BE2C (cell line): ENCODE results near the gene ATAD1. TPM values are rescaled to one million over a fixed set of nuclear protein-coding genes. Genes with fewer than 3 reads are reported as not detected.
"Not testable (repeated sequence)": the region's sequence is repeated elsewhere in the genome, so short reads cannot be mapped to it uniquely, and the experiment has no call there.

Experiments
- DNase-seq: peaks from one replicate; pipeline ENCODE4 v3.0.0-alpha.2; 2020
- H3K27me3 ChIP-seq: fragments of 250-450 bp; sonication (Bioruptor Pico); 2 replicates; pipeline ENCODE4 v1.5.1; 2020; ENCODE audit warnings: mild to moderate bottlenecking
- H3K36me3 ChIP-seq: fragments of 250-450 bp; sonication (Bioruptor Pico); 2 replicates; pipeline ENCODE4 v1.5.1; 2020; ENCODE audit warnings: mild to moderate bottlenecking
- H3K4me1 ChIP-seq: fragments of 250-450 bp; sonication (Bioruptor Pico); 2 replicates; pipeline ENCODE4 v1.5.1; 2020
- H3K4me3 ChIP-seq: 2 replicates; pipeline ENCODE4 v1.5.1; 2011; ENCODE audit warnings: low read depth, low read length
- H3K9me3 ChIP-seq: fragments of 250-450 bp; sonication (Bioruptor Pico); 2 replicates; pipeline ENCODE4 v1.5.1; 2020
- polyA plus RNA-seq: library from polyadenylated mRNA; unstranded; fragments of >200 nt; gene quantifications from one replicate; pipeline ENCODE4 v1.2.1, GENCODE V29; 2012; ENCODE audit warnings: low read depth, missing spikeins; ENCODE audit not compliant: insufficient read length, insufficient read depth
- TF ChIP-seq, protein P1 (sequence below): IDR thresholded peaks from 2 replicates; pipeline ENCODE4 v1.5.1; 2012; ENCODE audit warnings: mild to moderate bottlenecking, low read depth, low read length

Gene ATAD1
- polyA plus RNA-seq = 32.5 TPM

DNA sequence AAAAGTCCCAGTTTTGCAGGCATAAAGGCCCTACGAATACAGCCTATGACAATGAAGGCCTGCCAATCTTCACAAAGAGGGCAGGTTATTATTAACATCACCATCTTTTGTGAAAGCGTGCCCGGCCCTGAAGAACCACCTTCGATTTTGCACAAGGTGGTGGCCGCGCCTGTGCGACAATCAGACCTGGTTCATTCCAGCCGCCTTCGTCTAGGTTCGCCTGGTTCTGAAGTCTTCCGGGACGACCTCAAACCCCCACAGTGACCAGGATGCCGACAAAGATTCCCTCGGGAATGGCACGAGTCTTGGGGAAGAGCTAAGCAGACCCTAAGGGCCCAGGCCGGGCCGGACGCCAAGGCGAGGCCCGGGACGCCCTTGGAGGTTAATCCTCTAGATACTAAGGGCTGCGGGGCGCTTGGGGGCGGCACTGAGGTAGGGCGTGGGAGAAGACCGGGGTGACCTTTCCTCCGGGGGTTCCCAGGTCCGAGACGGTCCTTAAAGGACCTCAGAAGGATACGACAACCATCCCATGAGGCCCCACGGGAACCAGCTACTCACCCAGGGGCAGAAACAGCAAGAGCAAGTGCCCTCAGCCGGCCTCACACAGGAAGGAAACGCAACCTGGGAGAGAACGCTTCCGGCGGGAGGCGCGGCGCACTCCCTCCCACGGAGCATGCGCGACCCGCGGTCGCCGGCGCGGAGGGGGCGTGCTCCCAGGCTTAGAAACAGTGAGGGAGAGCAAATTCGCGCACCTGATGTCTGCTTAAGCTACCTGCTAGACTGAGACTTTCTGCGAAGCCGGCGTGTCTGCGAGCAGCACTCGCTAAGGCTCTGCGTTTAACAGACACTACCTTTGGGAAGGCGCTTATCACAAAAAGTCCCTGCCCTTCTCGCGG lies at the start of gene ATAD1:
Gene ATAD1, minus strand, starts transcription at position 618 of the 896 bp plus-strand sequence. CDS start 3,627 bp downstream, outside the sequence.
- peaks cover 4% of the 10 kb centered on the region; the same call in 1 of the 2 replicates for H3K36me3 ChIP-seq
- H3K4me3 ChIP-seq = peak within 1 kb of the TSS; percentile 87
- TF ChIP-seq, protein P1, sequence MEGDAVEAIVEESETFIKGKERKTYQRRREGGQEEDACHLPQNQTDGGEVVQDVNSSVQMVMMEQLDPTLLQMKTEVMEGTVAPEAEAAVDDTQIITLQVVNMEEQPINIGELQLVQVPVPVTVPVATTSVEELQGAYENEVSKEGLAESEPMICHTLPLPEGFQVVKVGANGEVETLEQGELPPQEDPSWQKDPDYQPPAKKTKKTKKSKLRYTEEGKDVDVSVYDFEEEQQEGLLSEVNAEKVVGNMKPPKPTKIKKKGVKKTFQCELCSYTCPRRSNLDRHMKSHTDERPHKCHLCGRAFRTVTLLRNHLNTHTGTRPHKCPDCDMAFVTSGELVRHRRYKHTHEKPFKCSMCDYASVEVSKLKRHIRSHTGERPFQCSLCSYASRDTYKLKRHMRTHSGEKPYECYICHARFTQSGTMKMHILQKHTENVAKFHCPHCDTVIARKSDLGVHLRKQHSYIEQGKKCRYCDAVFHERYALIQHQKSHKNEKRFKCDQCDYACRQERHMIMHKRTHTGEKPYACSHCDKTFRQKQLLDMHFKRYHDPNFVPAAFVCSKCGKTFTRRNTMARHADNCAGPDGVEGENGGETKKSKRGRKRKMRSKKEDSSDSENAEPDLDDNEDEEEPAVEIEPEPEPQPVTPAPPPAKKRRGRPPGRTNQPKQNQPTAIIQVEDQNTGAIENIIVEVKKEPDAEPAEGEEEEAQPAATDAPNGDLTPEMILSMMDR = no peak; the same call in 1 of the 2 replicates
- no peaks in the 10 kb centered on the region for H3K9me3 ChIP-seq
- H3K27me3 ChIP-seq = no peaks in the 10 kb centered on the region
- peak; percentile 89 for DNase-seq
- H3K4me1 ChIP-seq = peaks cover 4% of the 10 kb centered on the region

DNA sequence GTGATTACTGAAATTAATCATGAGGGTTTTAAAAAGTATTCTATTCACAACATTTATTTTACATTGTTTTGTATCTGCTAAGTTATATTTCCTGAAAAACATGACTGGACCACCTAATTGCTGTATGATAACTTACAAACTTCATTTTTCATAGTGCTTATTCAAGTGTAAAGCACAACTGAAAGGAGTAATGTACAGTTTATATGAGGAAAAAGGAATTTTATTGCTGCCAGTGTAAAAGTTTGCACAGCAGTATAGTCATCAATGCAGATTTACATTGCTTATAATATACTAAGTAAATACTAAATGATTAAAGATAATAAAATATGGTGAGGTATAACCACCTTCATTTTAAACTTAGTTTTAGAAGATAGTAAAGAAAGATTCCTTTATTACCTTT lies 49.4 kb upstream of the ATAD1 start:
- H3K9me3 ChIP-seq = no peaks in the 10 kb centered on the region
- peak overlapping the region; percentile 99 for H3K4me3 ChIP-seq
- peaks cover 3% of the 10 kb centered on the region for H3K36me3 ChIP-seq
- H3K27me3 ChIP-seq = no peaks in the 10 kb centered on the region
- TF ChIP-seq, protein P1 = no peak
- no peak for DNase-seq
- no peaks in the 10 kb centered on the region for H3K4me1 ChIP-seq

GRCh38 chr10:87866412-87866974 lies 48.5 kb upstream of the ATAD1 start:
- no peak for DNase-seq
- H3K4me3 ChIP-seq = peak overlapping the region; percentile 99
- H3K36me3 ChIP-seq = peaks cover 3% of the 10 kb centered on the region
- TF ChIP-seq, protein P1 = no peak
- H3K27me3 ChIP-seq = no peaks in the 10 kb centered on the region
- no peaks in the 10 kb centered on the region for H3K9me3 ChIP-seq
- H3K4me1 ChIP-seq = 0 out of 2 replicates have a peak, but pooled peaks cover under 1% of the 10 kb centered on the region

DNA sequence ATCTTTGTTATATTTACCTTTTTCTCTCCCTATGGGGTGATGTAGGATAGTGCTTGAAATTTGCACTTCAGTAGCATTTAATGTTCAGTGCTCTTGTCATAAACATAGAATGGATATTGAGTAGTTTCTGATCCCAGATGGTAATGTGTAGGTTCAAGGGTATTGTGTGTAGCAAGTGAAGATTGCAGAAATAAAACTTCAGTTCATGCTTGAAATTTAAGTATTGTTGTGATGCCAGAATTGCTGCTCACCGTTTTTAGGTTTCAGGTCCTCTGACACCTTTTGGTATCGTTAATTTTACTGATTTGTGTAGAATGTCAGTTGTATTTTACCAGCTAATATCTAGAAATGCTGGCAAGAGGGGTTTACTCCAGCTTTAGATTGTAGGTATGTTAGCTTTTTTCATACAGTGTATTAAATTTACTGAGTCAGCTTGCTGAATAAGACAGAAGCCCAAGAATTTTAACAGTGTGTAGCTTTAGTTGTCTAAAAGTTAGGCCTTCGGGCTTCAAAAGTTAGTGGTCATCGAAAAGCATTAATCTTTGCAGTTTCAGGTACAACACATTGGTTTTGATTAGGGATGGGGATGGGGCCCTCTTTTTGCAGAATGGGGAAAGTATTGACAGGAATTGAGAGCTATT lies 47.3 kb upstream of the ATAD1 start:
- no peaks in the 10 kb centered on the region for H3K27me3 ChIP-seq
- TF ChIP-seq, protein P1 = no peak
- DNase-seq = no peak
- peak overlapping the region; percentile 99 for H3K4me3 ChIP-seq
- peaks cover 6% of the 10 kb centered on the region; the same call in 1 of the 2 replicates for H3K4me1 ChIP-seq
- no peaks in the 10 kb centered on the region for H3K9me3 ChIP-seq
- H3K36me3 ChIP-seq = peaks cover 3% of the 10 kb centered on the region

DNA sequence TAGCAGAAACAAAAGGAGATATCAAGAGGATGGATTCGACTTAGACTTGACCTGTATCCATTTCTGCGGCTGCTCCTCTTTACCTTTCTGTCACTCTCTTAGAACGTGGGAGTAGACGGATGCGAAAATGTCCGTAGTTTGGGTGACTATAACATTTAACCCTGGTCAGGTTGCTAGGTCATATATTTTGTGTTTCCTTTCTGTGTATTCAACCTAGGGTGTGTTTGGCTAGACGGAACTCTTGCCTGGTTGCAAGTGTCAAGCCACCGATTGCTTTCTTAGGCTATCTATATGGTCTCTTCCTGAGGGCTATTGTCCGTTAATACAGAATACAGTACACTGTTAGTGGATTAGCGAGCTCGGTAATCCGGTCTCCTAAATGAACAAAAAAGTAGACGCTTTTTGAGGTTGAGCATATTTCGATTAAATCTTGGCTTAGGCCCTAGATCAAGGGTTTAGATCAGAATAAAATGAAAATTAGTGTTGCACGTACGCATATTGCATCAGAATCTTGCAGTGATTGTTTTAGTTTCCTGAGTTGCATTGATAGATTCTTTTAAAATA lies 46.6 kb upstream of the ATAD1 start:
- no peak for DNase-seq
- Histone ChIP-seq H3K4me1 (peaks cover 6% of the 10 kb centered on the region; the same call in 1 of the 2 replicates), H3K4me3 (peak overlapping the region; percentile 99), H3K36me3 (peaks cover 3% of the 10 kb centered on the region), H3K27me3 (no peaks in the 10 kb centered on the region), H3K9me3 (no peaks in the 10 kb centered on the region)
- TF ChIP-seq, protein P1 = no peak

- peak; percentile 39 for DNase-seq
- H3K9me3 ChIP-seq, H3K4me1 ChIP-seq, H3K36me3 ChIP-seq, H3K27me3 ChIP-seq: not testable (repeated sequence)
- peak overlapping the region; percentile 99 for H3K4me3 ChIP-seq
These were observed 46.0 kb upstream of the ATAD1 start for GRCh38 chr10:87863951-87864495.
